Spinal cord (tissue), 10 donors: ENCODE measurements around the gene C4orf36. TPM values are rescaled to one million over a fixed set of nuclear protein-coding genes. Genes with fewer than 3 reads are reported as not detected.

Experiments used
- DNase-seq, 6 donors: peaks; one replicate each; pipeline versions ENCODE4 v3.0.0 to v3.0.0-alpha.2; 2013 to 2015; ENCODE audit warnings: low spot score in 6 of 6, low read depth in 4 of 6
- H3K27ac ChIP-seq: one replicate; pipeline ENCODE4 v1.5.1; 2013; ENCODE audit warnings: low read depth, low read length, control low read depth
- H3K27me3 ChIP-seq: one replicate; pipeline ENCODE4 v1.6.1; 2013; ENCODE audit warnings: low read length; ENCODE audit not compliant: control insufficient read depth, insufficient read depth
- H3K36me3 ChIP-seq: one replicate; pipeline ENCODE4 v1.6.1; 2013; ENCODE audit warnings: low read length; ENCODE audit not compliant: control insufficient read depth, insufficient read depth
- H3K4me1 ChIP-seq: one replicate; pipeline ENCODE4 v1.6.1; 2013; ENCODE audit warnings: low read length; ENCODE audit not compliant: control insufficient read depth, insufficient read depth
- H3K4me3 ChIP-seq: one replicate; pipeline ENCODE4 v1.5.1; 2013; ENCODE audit warnings: low read depth, low read length, control low read depth
- H3K9me3 ChIP-seq: one replicate; pipeline ENCODE4 v1.6.1; 2013; ENCODE audit warnings: low read length; ENCODE audit not compliant: control insufficient read depth, insufficient read depth
- WGBS: methylation state at CpG from one replicate; pipeline ENCODE4 v1.1.5; 2013; ENCODE audit warnings: missing lambda C conversion rate; ENCODE audit not compliant: insufficient coverage; 5-methylcytosine and 5-hydroxymethylcytosine counted together
- long read RNA-seq, 4 donors: transcript quantifications; one replicate each; lab custom pipeline, GENCODE V29; 2026
- polyA plus RNA-seq, 2 donors: library from polyadenylated mRNA; unstranded; fragments of 120-200 nt; gene quantifications; one replicate each; pipeline ENCODE4 v1.2.1, GENCODE V29; 2013; ENCODE audit not compliant: insufficient read length in 2 of 2
- total RNA-seq, 2 donors: library from RNA; depleted of rRNA in 1 of 2; stranded (reverse); fragments of 120-200 nt in 1 of 2; fragments of >200 nt in 1 of 2; gene quantifications; one replicate each; pipeline versions ENCODE4 v1.2.3 to v1.2.4, GENCODE V29; 2013 to 2014
- donor health status: healthy.

Gene C4orf36, protein sequence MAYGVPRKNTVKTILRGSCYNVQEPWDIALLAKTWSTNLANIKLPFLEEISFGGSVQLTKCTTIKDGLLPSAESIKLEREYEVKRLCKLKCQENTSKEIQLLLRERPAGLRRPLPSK
- total RNA-seq = 1 to 10 TPM; 2.1 to 5.6 TPM
- 1 to 10 TPM; 2.2 to 3.8 TPM for polyA plus RNA-seq
- long read RNA-seq, donor 1 = 0 reads
- long read RNA-seq, donor 2 = 0 reads
- long read RNA-seq, donor 3 = 0 reads
- long read RNA-seq, donor 4, partial matches to known transcripts = 0 of 3 reads
- long read RNA-seq, donor 4, other reads (novel, unspliced or antisense) = 0 of 3 reads

DNA sequence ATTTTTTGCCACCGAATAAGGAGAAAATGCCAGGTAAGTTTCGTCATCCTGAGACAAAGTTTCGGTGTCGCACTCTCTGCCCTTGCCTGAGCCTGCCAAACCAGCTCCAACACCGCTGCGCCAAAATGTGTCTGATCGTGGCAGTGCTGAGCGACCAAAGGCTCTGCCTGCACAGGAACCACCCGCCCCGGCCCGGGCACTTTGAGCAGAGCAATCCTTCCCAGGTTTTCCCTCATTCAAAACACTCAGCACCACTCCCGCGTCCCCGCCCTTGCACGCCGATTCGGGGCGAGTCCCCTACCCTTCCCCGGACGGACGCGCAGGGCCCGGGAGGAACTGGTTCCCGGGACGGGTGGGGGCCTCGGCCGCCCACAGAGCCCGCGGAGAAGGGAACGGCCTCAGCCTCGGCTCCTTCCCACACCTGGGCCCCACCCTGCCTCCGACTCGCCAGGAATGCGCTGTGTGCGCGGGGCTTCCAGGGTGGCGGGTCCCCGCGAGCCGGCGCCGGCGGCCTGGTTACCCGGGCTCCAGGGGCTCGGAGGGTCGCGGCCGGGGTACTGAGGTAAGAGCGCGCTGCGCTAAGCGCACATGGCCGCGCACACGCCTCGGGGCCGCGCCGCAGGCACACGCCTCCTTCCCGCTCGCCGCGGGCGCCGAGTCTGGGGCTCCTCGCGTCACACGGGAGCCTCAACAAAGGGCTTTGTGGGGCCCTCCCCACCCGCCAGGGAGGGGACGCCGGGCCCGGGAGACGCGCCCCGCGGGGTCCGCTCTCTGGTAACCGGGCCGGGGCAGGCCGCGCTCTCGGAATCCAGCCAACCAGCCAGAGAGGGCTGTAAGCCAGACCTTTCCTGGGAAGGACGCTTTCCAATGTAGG lies at the start of gene C4orf36:
Gene C4orf36 (minus strand): TSS at position 661 of the 874 bp plus-strand sequence. CDS start 902 bp downstream, outside the sequence.
- H3K4me1 ChIP-seq = peaks cover 12% of the 10 kb centered on the region
- H3K27me3 ChIP-seq = no peaks in the 10 kb centered on the region
- WGBS = under 1% methylated on average over 84 of the region's 84 CpGs
- H3K27ac ChIP-seq = peak within 1 kb of the TSS; percentile 80
- H3K36me3 ChIP-seq = no peaks in the 10 kb centered on the region
- H3K9me3 ChIP-seq = no peaks in the 10 kb centered on the region
- peak in 5 of 6 donors; percentile 44 to 92 (median 65) for DNase-seq
- peak within 1 kb of the TSS; percentile 82 for H3K4me3 ChIP-seq

DNA sequence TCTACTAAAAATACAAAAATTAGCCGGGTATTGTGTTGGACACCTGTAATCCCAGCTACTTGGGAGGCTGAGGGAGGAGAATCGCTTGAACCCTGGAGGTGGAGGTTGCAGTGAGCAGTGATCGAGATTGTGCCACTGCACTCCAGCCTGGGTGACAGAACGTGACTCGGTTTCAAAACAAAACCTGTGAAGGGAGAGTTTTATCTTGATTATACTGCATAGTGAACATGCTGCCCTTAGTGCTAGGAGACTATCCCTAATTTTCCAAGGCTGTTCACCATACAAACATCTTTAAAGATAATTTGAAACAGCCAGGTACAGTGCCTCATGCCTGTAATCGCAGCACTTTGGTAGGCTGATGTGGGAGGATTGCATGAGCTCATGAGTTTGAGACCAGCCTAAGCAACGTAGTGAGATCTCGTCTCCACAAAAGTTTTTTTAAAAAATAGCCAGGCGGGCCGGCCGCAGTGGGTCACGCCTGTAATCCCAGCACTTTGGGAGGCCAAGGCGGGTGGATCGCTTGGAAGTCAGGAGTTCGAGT lies 48.8 kb upstream of the C4orf36 start:
- no peaks in the 10 kb centered on the region for H3K9me3 ChIP-seq
- peaks cover under 1% of the 10 kb centered on the region for H3K4me1 ChIP-seq
- 94% methylated on average over 11 of the region's 15 CpGs for WGBS
- H3K27me3 ChIP-seq = peaks cover 4% of the 10 kb centered on the region
- no peak overlapping the region for H3K27ac ChIP-seq
- DNase-seq = no peak
- no peak overlapping the region for H3K4me3 ChIP-seq
- no peaks in the 10 kb centered on the region for H3K36me3 ChIP-seq

DNA sequence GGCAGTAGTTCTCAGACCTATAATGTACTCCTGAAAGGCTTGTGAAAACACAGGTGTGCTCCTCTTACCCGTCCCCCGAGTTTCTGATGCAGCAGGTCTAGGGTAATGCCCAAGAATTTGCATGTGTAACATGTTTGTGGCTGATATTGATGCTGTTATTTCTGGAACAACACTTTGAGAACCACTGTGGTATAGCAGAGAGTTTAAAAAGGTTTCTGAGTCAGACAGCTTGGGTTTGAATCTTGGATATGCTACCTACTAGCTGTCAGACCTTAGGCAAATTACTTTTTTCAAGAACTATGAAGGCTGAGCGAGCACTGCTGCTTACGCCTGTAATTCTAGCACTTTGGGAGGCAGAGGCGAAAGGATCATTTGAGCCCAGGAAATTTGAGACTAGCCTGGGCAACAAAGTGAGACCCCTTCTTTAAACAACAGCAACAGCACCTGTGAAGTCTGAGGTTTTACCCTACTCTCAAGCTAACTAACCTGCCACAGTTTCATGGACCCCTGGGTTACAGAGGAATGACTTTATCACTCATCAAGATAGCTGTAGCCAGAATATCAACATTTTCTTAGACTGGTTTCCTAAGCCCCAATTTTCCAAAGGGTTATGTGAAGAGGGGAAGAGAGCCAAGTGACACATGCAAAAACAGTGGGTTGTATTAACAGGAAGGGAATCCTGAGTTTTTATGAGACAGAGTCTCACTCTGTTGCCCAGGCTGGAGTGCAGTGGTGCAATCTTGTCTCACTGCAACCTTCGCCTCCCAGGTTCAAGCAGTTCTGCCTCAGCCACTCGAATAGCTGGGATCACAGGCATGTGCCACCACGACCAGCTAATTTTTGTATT lies 47.7 kb upstream of the C4orf36 start:
- Histone ChIP-seq H3K36me3 (no peaks in the 10 kb centered on the region), H3K9me3 (no peaks in the 10 kb centered on the region), H3K4me1 (peaks cover 10% of the 10 kb centered on the region), H3K27me3 (peaks cover 13% of the 10 kb centered on the region), H3K4me3 (no peak overlapping the region), H3K27ac (no peak overlapping the region)
- WGBS = 68% methylated on average over 8 of the region's 8 CpGs
- DNase-seq = no peak

DNA sequence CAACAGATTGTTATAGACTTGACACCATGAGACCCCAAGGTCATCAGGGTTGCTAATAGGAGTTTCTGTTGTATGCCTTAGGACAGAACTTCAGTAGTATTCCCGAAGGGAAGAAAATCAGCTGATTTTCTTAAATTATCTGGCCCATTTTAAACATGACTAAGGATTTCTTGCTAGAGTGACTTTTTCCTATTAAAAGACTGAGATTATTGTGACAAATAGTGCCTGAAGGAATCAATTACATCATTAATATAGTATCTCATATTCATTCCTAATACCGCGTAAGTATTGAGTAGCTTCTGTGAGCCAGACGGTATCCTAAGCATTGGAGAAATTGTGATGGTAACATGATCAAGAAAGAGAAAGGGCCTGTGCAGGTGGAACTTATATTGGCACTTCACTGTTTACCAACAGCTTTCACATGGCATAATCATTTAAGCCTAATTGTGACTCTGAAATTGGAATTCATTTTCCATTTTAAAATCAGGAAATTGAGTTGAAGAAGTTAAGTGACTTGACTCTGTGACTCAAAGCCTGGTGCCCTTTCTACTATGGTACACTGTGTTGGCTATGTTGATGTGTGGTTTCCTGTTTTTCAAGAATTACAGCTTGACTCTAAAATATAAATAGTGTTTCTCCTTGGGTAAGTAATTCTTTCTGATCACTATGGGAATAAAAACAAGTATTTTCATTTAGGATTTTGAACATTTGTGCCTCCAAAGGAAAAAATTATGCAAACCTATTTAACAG lies 46.7 kb upstream of the C4orf36 start:
- Histone ChIP-seq H3K36me3 (no peaks in the 10 kb centered on the region), H3K9me3 (no peaks in the 10 kb centered on the region), H3K27me3 (peaks cover 13% of the 10 kb centered on the region), H3K4me3 (no peak overlapping the region), H3K27ac (no peak overlapping the region), H3K4me1 (peaks cover 10% of the 10 kb centered on the region)
- WGBS = no CpG with 5 or more reads among the region's 4 CpGs
- no peak for DNase-seq

DNA sequence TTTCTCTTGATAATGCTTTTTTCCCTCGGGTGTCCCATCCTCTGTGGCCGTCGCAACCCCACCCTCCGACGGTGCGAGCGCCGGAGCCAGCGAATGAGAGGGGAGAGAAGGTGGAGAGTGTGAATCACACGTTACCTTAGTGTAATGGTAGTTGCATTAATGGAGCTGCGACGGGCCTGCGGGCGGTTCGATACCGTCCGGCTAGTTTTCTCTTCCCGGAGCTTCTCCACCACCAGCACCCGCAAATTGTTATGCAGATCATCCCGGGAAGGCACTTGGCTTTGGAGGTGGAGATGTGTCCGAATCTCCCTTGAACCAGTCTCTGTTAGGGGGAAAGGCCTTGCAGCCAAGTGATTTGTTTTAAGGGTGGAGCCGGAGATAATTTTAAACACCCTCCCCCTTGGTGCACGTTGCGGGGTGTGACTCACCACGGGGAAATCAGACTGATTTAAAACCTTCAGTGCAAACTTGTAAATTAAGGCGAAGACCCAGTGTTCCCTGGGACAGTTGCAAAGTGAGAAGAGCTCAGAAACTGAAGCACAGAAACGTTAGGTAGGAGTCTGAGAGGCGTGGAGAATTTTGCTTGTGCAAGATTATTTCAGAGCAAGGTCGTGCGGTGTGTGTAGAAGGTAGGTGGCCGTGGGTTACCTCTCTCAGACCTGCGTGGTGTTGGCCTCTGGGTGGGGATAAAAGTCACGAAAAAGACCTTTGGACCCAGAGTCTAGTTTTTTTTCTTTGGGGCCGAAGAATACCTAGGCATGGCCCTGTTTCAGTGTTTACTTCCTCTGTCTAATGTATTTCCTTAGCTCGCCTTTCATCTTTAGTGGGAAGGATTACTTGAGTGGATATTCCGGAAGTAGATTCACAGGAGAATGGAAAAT lies 43.9 kb upstream of the C4orf36 start:
- WGBS = 8% methylated on average over 26 of the region's 36 CpGs
- no peaks in the 10 kb centered on the region for H3K36me3 ChIP-seq
- peak in 3 of 6 donors; percentile 12 to 28 (median 26) for DNase-seq
- no peaks in the 10 kb centered on the region for H3K9me3 ChIP-seq
- H3K27ac ChIP-seq = peak overlapping the region; percentile 54
- H3K4me3 ChIP-seq = peak overlapping the region; percentile 73
- H3K4me1 ChIP-seq = peaks cover 10% of the 10 kb centered on the region
- peaks cover 13% of the 10 kb centered on the region for H3K27me3 ChIP-seq

DNA sequence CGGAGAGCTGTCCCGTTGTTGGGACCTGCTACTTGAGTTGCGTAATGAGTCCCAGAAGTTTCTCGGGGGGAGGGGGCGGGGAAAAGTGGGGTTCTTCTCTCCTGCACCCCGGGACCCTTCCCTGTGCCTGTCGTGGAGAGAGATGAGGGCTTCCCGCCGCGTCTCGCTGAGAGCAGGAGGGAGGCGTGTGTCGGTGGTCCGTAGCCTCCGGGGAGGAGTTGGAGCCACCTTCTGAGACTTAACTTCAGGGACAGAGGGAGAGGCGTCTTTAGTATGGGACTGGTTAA lies 43.3 kb upstream of the C4orf36 start:
- H3K4me1 ChIP-seq = peaks cover 10% of the 10 kb centered on the region

DNA sequence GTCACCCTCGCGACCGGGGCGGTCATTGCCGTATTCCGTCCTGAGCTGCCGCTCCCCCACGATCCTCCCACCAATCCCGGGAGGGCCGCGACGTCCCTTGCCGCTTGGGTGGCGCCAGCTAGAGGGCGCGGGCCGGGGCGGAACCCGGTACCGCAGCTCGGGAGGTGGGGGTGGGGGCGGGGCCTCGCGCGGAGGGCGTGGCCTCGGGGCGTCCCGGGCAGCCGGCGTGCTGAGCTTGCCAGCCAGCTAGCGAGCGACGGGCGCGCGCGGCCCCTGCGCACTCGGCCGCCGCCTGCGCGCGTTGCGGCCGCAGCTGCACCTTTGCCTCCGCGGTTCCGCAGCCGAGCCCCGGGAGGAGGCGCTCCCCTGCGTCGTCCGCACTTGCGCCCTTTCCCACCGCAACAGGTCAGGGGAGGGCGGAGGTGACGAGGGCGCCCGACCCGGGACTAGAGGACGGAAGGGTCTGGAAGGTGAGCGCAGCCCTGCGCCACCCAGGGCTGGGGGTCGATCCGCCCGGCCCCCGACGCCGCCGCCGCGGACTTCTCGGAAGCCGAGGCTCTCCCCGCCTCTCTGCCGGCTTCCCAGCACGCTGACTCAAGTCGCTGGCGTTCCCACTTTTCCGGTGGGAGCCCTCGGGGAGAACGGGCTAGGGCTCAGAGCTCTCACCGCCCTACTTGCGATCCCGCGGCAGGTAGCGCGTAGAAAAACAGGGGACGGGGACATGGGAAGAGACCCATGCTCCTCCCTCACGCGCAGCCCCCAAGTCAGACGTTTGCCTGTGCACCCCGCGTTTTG lies 42.7 kb upstream of the C4orf36 start, which contains the start of gene AFF1:
Gene AFF1 (plus strand): TSS at position 241 of the 795 bp plus-strand sequence. CDS start 13,523 bp downstream, outside the sequence.
- H3K27ac ChIP-seq = peak within 1 kb of the TSS; percentile 78
- H3K27me3 ChIP-seq = peaks cover 13% of the 10 kb centered on the region
- peaks cover 10% of the 10 kb centered on the region for H3K4me1 ChIP-seq
- H3K4me3 ChIP-seq = peak within 1 kb of the TSS; percentile 73
- H3K9me3 ChIP-seq = no peaks in the 10 kb centered on the region
- H3K36me3 ChIP-seq = no peaks in the 10 kb centered on the region
- DNase-seq = peak; percentile 56 to 94 (median 77)
- under 1% methylated on average over 92 of the region's 97 CpGs for WGBS

More for the DNA sequence above, 43.3 kb upstream of the C4orf36 start:
- no peak for DNase-seq
- Histone ChIP-seq H3K27me3 (peaks cover 13% of the 10 kb centered on the region), H3K27ac (peak overlapping the region; percentile 78), H3K4me3 (peak overlapping the region; percentile 73), H3K36me3 (no peaks in the 10 kb centered on the region), H3K9me3 (no peaks in the 10 kb centered on the region)
- WGBS = 1% methylated on average over 10 of the region's 16 CpGs
